Measurements from ENCODE around the gene LGALS7.
"Not testable (repeated sequence)": the region's sequence is repeated elsewhere in the genome, so short reads cannot be mapped to it uniquely, and the experiment has no call there.

The LGALS7 gene

GRCh38 chr19:38773469-38774177 lies at the start of gene LGALS7:
Gene LGALS7, minus strand, starts transcription at chr19:38773517. Its CDS starts 25 bp downstream, at chr19:38773492.
- intact Hi-C loops (cut with DNase I): no loop called here
- DNase-seq: no peak

- intact Hi-C loops (cut with DNase I): not testable (repeated sequence)
- peak in 2 of 10 donors; percentile 52 to 65 for DNase-seq
Measured at GRCh38 chr19:38821230-38821825, 48.0 kb upstream of the LGALS7 start.

GRCh38 chr19:38819231-38819920 lies 46.1 kb upstream of the LGALS7 start:
- DNase-seq: peak in 2 of 10 donors; percentile 15 to 62

GRCh38 chr19:38817081-38817480 lies 43.8 kb upstream of the LGALS7 start:
- intact Hi-C loops (cut with DNase I): no loop called here
- peak in 2 of 10 donors; percentile 56 to 61 for DNase-seq

More at GRCh38 chr19:38819231-38819920, 46.1 kb upstream of the LGALS7 start:
- intact Hi-C loops (cut with DNase I): no loop called here

- DNase-seq: peak in 2 of 10 donors; percentile 57 to 60
- intact Hi-C loops (cut with DNase I): no loop called here
Measured at GRCh38 chr19:38816131-38816750, 42.9 kb upstream of the LGALS7 start.

GRCh38 chr19:38815059-38816001 lies 42.0 kb upstream of the LGALS7 start:
- intact Hi-C loops (cut with DNase I): no loop called here
- peak in 2 of 10 donors; percentile 63 to 67 for DNase-seq

- peak in 1 of 10 donors; percentile 7 for DNase-seq
- intact Hi-C loops (cut with DNase I): not testable (repeated sequence)
Measured at GRCh38 chr19:38813932-38814331, 40.6 kb upstream of the LGALS7 start.

- intact Hi-C loops (cut with DNase I): no loop called here
- DNase-seq: peak in 1 of 10 donors; percentile 21
Measured at GRCh38 chr19:38813323-38813722, 40.0 kb upstream of the LGALS7 start.

- DNase-seq: peak in 2 of 10 donors; percentile 61 to 67
- intact Hi-C loops (cut with DNase I): no loop called here
Measured at GRCh38 chr19:38812841-38813320, 39.6 kb upstream of the LGALS7 start, which contains the start of gene LGALS4. Gene LGALS4, minus strand, starts transcription at chr19:38812945. Its CDS starts 59 bp downstream, at chr19:38812886.

- peak in 3 of 10 donors; percentile 22 to 67 (median 44) for DNase-seq
- intact Hi-C loops (cut with DNase I): no loop called here
Measured at GRCh38 chr19:38812009-38812840, 38.9 kb upstream of the LGALS7 start.

GRCh38 chr19:38809592-38810252 lies 36.4 kb upstream of the LGALS7 start:
- intact Hi-C loops (cut with DNase I): no loop called here
- peak in 2 of 10 donors; percentile 17 to 42 for DNase-seq

- DNase-seq: peak in 1 of 10 donors; percentile 26
- intact Hi-C loops (cut with DNase I): no loop called here
Measured at GRCh38 chr19:38808741-38809140, 35.4 kb upstream of the LGALS7 start.

- intact Hi-C loops (cut with DNase I): not testable (repeated sequence)
Measured at GRCh38 chr19:38807374-38808098, 34.2 kb upstream of the LGALS7 start.

GRCh38 chr19:38806371-38806770 lies 33.1 kb upstream of the LGALS7 start:
- intact Hi-C loops (cut with DNase I): no loop called here
- DNase-seq: peak in 2 of 10 donors; percentile 27 to 52

More at GRCh38 chr19:38807374-38808098, 34.2 kb upstream of the LGALS7 start:
- DNase-seq: peak in 2 of 10 donors; percentile 37 to 55

- intact Hi-C loops (cut with DNase I): no loop called here
Measured at GRCh38 chr19:38805180-38805579, 31.9 kb upstream of the LGALS7 start.

GRCh38 chr19:38803543-38803942 lies 30.2 kb upstream of the LGALS7 start:
- DNase-seq: peak in 1 of 10 donors; percentile 45
- intact Hi-C loops (cut with DNase I): no loop called here

More at GRCh38 chr19:38805180-38805579, 31.9 kb upstream of the LGALS7 start:
- no peak for DNase-seq
